HG03139 (cell line): ENCODE results near the gene BTN1A1.
"Not testable (repeated sequence)": the region's sequence is repeated elsewhere in the genome, so short reads cannot be mapped to it uniquely, and the experiment has no call there.

Source experiments
- ATAC-seq: cut with Tn5 transposase; IDR thresholded peaks from one replicate; pipeline ENCODE4 v1.9.1; 2021; ENCODE audit not compliant: unreplicated experiment

BTN1A1 gene

DNA sequence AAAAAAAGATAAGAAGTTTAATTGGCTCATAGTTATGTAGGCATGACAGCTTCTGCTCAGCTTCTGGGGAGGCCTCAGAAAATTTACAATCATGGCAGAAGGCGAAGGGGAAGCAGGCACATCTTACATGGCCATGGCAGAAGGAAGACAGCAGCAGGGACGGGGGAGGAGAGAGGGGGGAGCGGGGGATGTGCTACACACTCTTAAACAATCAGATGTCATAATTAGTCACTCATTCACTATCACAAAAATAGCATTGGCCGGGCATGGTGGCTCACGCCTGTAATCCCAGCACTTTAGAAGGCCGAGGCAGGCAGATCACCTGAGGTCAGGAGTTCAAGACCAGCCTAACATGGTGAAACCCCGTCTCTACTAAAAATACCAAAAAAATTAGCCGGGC, 10.9 kb downstream of the BTN1A1 start:
- ATAC-seq = not testable (repeated sequence)

DNA sequence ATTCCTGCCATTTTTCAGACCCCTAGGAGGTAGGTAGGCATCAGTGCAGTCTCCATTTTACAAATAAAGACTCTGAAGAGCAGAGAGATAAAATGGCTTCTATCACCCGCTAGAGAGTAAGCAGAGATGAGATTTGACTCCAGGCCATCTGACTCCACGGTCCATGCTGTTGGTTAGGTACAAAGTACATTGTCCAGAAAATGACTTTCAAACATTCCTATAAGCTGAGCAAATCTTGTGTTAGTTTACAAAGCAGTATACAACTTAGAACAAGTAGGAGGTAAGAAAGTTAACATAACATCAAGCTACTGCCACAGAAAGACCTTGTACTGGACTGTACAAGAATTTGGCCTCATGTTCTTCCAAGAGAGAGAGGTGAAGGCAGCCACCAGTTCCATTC, 14.9 kb downstream of the BTN1A1 start:
- no peak for ATAC-seq

DNA sequence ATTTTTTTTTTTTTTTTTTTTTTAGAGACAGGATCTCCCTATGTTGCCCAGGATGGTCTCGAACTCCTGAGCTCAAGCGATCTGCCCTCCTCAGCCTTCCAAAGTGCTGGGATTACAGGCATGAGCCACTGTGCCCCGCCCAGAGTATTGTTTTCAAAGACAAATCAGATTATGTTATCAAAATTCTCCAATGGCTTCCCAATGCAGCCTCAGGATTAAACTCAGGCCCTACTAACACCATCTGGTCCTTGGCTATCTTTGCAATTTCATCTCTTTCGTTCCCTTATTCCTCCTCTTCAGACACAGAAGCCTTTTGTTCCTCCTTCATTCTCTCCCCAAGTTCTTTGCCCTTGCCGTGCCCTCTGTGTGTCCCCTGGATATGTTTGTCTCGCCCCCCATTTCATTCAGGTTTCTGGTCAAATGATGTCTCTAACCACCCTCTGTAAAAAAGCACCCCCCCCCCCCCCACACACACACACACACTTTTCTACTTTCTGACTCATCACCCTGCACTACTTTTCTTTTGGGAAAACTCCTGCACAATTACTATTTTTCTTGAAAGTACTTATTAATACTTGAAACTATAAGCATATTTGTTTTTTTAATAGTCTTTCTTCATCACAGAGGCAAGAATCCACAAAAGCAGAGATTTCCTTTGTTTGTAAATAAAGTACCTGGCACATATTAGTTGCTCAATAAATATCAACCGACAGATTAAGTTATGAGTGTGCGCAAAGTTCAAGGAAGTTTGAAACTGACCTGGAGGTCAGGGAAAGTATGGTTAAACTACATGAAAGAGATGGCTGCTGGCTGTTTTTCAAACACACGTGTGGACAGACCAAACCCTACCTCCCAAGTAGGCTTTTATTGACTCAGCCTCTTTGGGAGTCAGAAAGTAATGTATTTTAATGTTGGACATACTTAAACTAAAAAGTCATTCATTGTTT, 16.7 kb downstream of the BTN1A1 start:
- ATAC-seq = no peak

DNA sequence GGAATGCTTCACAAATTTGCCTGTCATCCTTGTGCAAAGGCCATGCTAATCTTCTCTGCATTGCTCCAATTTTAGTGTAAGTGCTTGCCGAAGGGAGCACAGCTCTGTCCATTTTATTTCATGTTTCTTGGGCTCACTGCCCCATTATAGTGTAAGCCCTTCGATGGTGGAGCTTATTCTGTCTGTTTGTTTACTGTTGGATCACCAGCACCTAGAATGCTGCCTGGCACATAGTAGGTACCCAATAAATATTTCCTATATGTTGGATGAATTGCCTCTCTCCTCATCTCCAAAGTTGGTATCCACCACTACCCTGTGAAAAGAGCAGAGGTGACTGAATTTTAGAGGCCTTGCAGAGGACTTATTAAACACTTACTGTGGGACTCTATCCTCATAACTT, 19.3 kb downstream of the BTN1A1 start:
- ATAC-seq = no peak

GRCh38 chr6:26520237-26520849, 20.2 kb downstream of the BTN1A1 start:
- ATAC-seq = peak; percentile 22

DNA sequence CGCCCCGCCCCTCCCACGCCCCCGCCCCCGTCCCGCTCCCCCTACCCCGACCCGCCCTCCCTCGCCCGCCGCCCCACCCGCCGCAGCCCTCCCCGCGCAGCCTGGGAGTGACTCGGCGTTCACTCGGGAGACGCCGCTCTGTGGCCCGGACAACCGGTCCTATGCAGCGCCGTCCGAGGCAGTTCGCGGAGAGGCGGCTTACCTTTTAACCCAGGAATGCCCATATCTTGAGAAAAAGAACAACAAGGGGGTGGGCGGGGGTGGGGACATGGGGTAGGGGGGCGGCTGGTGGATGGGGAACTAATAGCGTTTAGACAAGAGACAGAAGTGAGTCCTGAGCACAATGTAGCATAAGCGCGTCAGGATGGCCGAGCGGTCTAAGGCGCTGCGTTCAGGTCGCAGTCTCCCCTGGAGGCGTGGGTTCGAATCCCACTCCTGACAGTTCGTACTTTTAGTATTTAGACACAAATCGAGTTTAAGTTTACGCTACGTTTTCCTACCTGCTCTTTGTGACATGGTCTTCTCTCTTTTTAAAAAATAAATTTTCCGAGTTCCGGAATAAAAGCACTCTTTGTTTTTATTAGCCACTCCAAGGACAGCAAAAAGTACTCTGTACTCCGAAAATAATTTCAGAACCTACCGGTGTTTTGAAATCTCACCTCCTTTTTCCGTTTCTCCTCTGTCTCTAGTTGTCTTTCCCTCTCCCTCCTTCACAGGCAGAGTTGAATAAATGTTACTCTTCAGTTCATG, 20.9 kb downstream of the BTN1A1 start:
- ATAC-seq = peak; percentile 43

DNA sequence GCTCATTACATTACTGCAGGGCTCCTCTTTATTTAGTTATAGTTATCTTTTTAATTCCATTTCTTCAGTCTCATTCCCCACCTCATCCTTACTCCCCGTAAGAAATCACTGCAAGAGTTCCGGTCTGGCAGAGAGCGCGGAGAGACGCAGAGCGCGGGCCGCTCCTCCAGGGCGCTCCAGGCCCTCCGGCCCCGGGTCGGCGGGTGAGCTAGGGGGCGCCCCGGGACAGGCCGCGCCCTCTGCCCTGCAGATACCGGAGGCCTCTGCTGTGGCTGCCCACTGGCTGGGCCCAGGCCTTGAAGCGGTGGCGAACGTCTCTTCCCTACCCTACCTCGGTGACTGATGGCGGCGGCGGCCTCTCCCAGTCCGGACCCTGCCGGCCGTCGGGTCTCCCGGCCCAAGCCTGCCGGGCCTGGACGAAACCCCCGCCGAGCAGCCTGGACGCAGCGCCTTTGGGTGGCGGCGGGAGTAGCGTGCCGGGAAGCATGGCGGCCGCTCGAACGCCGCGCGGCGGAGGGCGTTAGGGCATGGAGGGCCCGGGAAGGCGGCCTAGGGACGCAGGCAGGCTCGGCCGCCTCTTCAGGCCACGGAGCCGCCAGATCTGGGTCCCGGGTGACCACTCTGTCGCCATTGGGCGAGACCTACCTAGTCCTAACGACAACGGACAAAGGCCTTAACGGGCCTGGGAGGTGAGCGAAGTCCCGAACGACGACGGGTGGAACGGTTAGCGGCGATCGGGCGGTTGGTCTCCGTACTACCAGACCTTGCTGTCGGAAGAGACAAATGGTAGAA, 21.7 kb downstream of the BTN1A1 start:
- ATAC-seq = peak; percentile 62

GRCh38 chr6:26522486-26523228, 22.6 kb downstream of the BTN1A1 start:
- not testable (repeated sequence) for ATAC-seq

DNA sequence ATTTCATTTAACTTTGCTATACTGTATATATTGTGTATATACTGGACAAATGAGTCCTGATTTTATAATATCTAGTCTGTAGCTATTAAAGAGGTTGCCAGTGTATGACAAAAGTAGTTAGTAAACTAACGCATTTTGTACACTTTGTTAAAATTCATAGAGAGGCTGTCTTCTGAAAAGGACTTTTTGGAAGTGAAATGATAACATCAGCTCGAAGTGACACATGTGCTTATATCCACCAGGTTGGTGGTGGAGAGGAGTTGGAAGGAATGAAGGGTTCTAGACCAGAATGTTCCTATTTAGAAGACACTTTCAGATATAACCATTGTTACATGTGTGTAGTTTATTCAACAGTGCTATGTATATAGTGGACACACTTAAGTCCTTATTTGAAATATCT, 24.2 kb downstream of the BTN1A1 start:
- not testable (repeated sequence) for ATAC-seq

- ATAC-seq = no peak
Observed at GRCh38 chr6:26524722-26525370, 24.7 kb downstream of the BTN1A1 start.

- ATAC-seq = no peak
Observed at GRCh38 chr6:26525838-26526237, 25.7 kb downstream of the BTN1A1 start.

DNA sequence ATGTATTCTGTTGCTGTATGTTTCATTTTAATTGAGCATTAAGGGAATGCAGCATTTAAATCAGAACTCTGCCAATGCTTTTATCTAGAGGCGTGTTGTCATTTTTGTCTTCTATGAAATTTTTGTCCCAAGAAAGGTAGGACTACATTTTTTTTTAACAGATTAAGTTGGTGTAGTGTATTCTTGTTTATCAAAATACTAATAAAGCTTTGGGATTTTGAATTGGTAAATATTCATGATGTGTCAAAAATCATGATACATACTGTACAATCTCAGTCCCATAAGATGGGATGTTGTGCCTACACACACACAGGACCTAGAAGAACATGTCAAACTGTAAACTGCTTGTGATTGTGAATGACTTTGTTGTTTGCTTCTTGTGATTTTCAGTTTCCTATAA, 26.8 kb downstream of the BTN1A1 start:
- no peak for ATAC-seq

GRCh38 chr6:26530203-26530602, 30.1 kb downstream of the BTN1A1 start:
- no peak for ATAC-seq

DNA sequence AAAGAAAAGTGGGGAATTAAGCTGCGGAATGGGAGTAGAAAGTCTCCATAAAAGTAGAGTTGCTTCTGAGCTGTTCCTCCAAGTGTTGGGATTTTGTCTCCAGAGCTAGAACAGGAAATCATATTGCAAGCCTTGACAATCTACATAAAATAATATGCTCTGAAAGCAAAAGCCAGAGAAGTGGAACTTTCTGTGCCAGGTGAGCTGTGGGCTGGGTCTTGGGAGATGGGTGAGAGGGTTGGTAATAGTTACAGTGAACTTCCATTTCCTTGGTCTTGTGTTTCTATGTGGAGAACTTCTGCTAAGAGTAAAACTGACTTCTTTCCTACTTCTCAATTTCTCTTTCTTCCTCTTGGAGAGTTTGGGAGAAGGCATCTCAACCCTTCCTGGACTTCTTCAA, 31.8 kb downstream of the BTN1A1 start:
- ATAC-seq = no peak

DNA sequence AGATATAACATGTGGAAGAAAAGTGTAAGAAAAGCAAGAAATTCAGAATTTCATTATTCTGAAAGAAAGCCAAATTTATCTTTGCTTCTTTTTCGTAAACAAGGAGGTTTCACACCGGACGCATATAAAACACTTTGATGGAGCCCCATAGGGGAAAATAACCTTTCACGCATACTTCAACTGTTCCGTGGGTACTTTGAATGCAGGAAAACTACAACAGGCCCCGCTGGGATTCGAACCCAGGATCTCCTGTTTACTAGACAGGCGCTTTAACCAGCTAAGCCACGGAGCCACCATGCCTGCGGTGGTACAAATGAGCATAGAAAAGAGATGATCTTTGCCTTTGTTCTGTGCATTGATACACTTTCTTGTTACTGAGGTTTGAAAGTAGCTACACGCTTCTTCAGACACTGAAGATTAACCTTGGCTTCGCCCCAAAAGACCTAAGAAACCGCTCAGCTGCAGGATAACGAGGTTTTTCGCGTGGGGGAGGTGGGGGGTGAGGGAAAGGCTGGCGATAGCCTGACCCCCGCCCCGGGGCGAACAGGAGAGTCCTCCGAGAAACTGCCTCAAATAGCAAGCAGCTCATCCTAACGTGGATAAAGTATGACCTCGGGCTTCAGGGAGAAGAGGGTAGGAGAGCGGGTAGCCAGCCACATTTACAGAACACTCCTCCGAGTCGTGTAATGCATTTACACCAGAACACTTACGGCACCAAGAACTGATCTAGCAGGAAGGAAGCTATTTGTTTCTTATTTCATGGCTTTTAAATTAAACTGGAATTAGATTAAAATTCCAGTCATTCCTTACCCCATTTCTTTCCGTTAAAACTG, 32.8 kb downstream of the BTN1A1 start:
- ATAC-seq = no peak

DNA sequence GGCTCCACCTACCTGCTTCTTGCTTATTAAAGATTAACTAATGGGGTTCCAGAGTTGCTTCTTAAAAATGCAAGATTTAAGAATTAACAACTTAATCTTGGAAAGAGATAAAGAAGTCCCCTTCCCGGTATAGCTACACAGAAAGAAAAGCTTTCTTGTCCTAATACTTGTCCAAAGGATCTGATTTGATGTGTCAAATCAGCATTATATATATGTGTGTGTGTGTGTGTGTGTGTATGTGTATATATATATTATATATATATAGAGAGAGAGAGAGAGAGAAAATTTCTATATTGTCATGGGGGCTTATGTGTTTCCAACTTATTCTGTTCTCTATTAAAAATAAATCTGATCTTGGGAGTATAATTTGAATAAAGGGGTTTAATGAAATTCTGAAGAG, 33.4 kb downstream of the BTN1A1 start:
- ATAC-seq = no peak

- ATAC-seq = no peak
Observed at GRCh38 chr6:26534681-26535465, 34.8 kb downstream of the BTN1A1 start.

- no peak for ATAC-seq
Observed at GRCh38 chr6:26536571-26537159, 36.6 kb downstream of the BTN1A1 start.
